Activated B cell treated with CpG ODN at 0.5 μM for 24 hours (primary cell): ENCODE measurements around the gene BEGAIN. TPM values are rescaled to one million over a fixed set of nuclear protein-coding genes. Genes with fewer than 3 reads are reported as not detected.

Experiments used
- ATAC-seq: fragments of 200-7000 bp; cut with Tn5 transposase; one replicate; pipeline ENCODE4 v1.10.0; 2021; ENCODE audit warnings: low read depth, mild to moderate bottlenecking, moderate library complexity
- CTCF ChIA-PET: fragments of 350-600 bp; sonication (Branson Sonifier 250); formaldehyde crosslinking; loops from one replicate; lab custom pipeline; 2021; ENCODE audit warnings: antibody characterized with exemption; lab: Charles Lee
- POLR2A ChIA-PET: fragments of 350-600 bp; sonication (Branson Sonifier 250); formaldehyde crosslinking; loops from one replicate; lab custom pipeline; 2021; ENCODE audit warnings: antibody characterized with exemption; lab: Charles Lee
- DNase-seq: peaks from one replicate; pipeline ENCODE4 v3.0.0; 2022
- H3K27ac Mint-ChIP-seq: one replicate; pipeline ENCODE4 v1.8.0; 2020; ENCODE audit warnings: mixed read lengths
- H3K27me3 Mint-ChIP-seq: one replicate; pipeline ENCODE4 v1.8.0; 2021; ENCODE audit warnings: mixed read lengths
- H3K36me3 Mint-ChIP-seq: one replicate; pipeline ENCODE4 v1.8.0; 2021; ENCODE audit warnings: low read depth, mixed read lengths
- H3K4me1 Mint-ChIP-seq: one replicate; pipeline ENCODE4 v1.8.0; 2021; ENCODE audit warnings: mixed read lengths
- H3K4me3 Mint-ChIP-seq: one replicate; pipeline ENCODE4 v1.8.0; 2020; ENCODE audit warnings: mild to moderate bottlenecking, mixed read lengths
- H3K9me3 Mint-ChIP-seq: one replicate; pipeline ENCODE4 v1.8.0; 2020; ENCODE audit warnings: mixed read lengths
- CTCF ChIP-seq: fragments of 200-600 bp; IDR thresholded peaks from one replicate; pipeline ENCODE4 v1.8.0; 2022; ENCODE audit warnings: antibody characterized with exemption, mild to moderate bottlenecking
- intact Hi-C: fragments of 100-400 bp; cut with micrococcal nuclease; formaldehyde crosslinking; loops from one replicate; pipeline ENCODE4 v1.15.1; 2024
- total RNA-seq: library from RNA; stranded (reverse); gene quantifications from 2 replicates; pipeline ENCODE4 v1.2.3, GENCODE V29; 2022

BEGAIN gene
- total RNA-seq, 1 donor from 2014 or later: not detected

GRCh38 chr14:100581228-100582145, 5.7 kb downstream of the BEGAIN start:
- no peak overlapping the region for H3K27ac Mint-ChIP-seq
- H3K4me1 Mint-ChIP-seq: no peaks in the 10 kb centered on the region
- TF ChIP-seq CTCF: no peak
- H3K4me3 Mint-ChIP-seq: no peak overlapping the region
- POLR2A ChIA-PET: no interaction called here
- intact Hi-C loops: no loop called here
- ATAC-seq: no peak
- CTCF ChIA-PET: no interaction called here
- DNase-seq: no peak
- peaks cover 2% of the 10 kb centered on the region for H3K9me3 Mint-ChIP-seq
- H3K36me3 Mint-ChIP-seq: no peaks in the 10 kb centered on the region
- H3K27me3 Mint-ChIP-seq: peaks cover 9% of the 10 kb centered on the region

DNA sequence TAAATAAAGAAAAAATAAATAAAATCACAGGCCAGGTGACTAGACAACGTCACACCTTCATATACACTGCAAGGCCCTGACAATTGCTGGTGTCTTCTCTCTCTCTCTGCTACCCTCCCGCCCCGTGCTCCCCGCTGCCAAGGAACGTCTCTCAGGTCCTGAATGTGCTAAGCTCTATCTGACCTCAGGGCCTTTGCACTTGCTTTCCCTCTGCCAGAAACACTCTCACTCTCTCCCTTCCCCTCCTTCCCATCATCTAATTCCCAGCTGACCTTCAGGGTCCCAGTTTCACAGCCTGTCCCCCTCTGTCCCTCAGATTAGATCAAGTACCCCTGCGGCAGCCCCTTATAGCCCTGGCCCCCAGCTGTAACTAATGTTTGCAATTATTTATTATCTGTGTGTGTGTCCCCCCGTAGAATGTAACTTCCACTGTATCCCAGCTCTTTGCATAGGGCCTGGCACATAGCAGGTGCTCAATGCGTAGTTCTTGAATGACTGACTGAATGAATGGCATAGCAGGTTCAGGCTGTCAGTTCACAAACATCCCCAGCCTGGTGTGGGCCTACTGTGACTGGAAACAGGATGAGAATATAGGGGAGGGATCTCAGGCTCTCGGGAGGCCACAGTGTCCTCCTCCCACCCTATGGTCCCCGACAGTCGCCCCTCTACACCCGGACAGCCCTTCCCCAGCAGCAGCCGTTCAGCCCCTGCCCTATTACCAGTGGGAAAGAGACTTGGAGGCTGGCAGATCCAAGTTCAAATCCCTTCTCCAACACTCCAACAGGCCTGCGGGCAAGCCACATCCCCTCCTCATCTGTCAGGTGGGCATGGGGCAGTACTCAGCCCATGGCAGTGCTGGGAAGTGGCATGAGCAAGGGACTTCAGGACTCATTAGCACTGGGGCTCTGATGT, 6.6 kb downstream of the BEGAIN start:
- no peak overlapping the region for H3K27ac Mint-ChIP-seq
- no peak for ATAC-seq
- peaks cover 5% of the 10 kb centered on the region for H3K27me3 Mint-ChIP-seq
- intact Hi-C loops: no loop called here
- H3K4me1 Mint-ChIP-seq: no peaks in the 10 kb centered on the region
- H3K36me3 Mint-ChIP-seq: no peaks in the 10 kb centered on the region
- ChIA-PET POLR2A (no interaction called here), CTCF (no interaction called here)
- peaks cover 2% of the 10 kb centered on the region for H3K9me3 Mint-ChIP-seq
- no peak for TF ChIP-seq CTCF
- no peak for DNase-seq
- H3K4me3 Mint-ChIP-seq: no peak overlapping the region

- H3K4me3 Mint-ChIP-seq: no peak overlapping the region
- ATAC-seq (no peak), DNase-seq (no peak)
- POLR2A ChIA-PET: no interaction called here
- no peaks in the 10 kb centered on the region for H3K4me1 Mint-ChIP-seq
- no peaks in the 10 kb centered on the region for H3K36me3 Mint-ChIP-seq
- no peak for TF ChIP-seq CTCF
- CTCF ChIA-PET: no interaction called here
- intact Hi-C loops: no loop called here
- H3K27ac Mint-ChIP-seq: no peak overlapping the region
- H3K27me3 Mint-ChIP-seq: no peaks in the 10 kb centered on the region
- peaks cover 2% of the 10 kb centered on the region for H3K9me3 Mint-ChIP-seq
Observed at GRCh38 chr14:100578552-100578951, 8.7 kb downstream of the BEGAIN start.

GRCh38 chr14:100577986-100578431, 9.2 kb downstream of the BEGAIN start:
- TF ChIP-seq CTCF: no peak
- Mint-ChIP-seq H3K4me1 (no peaks in the 10 kb centered on the region), H3K27me3 (no peaks in the 10 kb centered on the region), H3K9me3 (peaks cover 2% of the 10 kb centered on the region), H3K4me3 (no peak overlapping the region), H3K27ac (no peak overlapping the region), H3K36me3 (no peaks in the 10 kb centered on the region)
- DNase-seq: no peak
- ChIA-PET POLR2A (no interaction called here), CTCF (no interaction called here)
- intact Hi-C loops: no loop called here
- ATAC-seq: no peak
